ENCODE data around the gene SLC16A5. TPM values are rescaled to one million over a fixed set of nuclear protein-coding genes. Genes with fewer than 3 reads are reported as not detected.

Gene SLC16A5
- total RNA-seq, 2 experiments from 2014 or later, result not detected

GRCh38 chr17:75061618-75062017, 26.1 kb upstream of the SLC16A5 start:
- CTCF ChIA-PET (ENCODE audit: unreplicated experiment), result interaction anchor here (1.7 kb wide), 1 partner anchor 13 kb away, joined by 5 read pairs; no protein-coding TSS in a partner anchor
- Histone ChIP-seq H3K4me1 (ENCODE audit: insufficient read depth, low read length, poor library complexity, severe bottlenecking) (no peaks in the 10 kb centered on the region), H3K9me2 (ENCODE audit: insufficient read depth, low read length) (no peaks in the 10 kb centered on the region), H3K4me3 (ENCODE audit: low read depth, low read length, poor library complexity, severe bottlenecking) (no peak overlapping the region), H3K4me2 (ENCODE audit: low read length) (no peak overlapping the region), H3K27ac (ENCODE audit: low read depth, low read length, poor library complexity, severe bottlenecking) (no peak overlapping the region), H2AFZ (ENCODE audit: low read length) (no peak overlapping the region), H3K9me3 (ENCODE audit: low read length) (no peaks in the 10 kb centered on the region), H3K36me3 (ENCODE audit: insufficient read depth, low read length) (peaks cover 73% of the 10 kb centered on the region), H3K79me2 (ENCODE audit: insufficient read depth, low read depth, low read length) (no peaks in the 10 kb centered on the region), H4K20me1 (ENCODE audit: insufficient read depth, low read length) (no peaks in the 10 kb centered on the region)
- no peak for TF ChIP-seq EZH2phosphoT487 (IDR thresholded peaks at IDR 0.05; ENCODE audit: borderline replicate concordance, low read depth, low read length)
- TF ChIP-seq CTCF (conservative IDR thresholded peaks at IDR 0.05; ENCODE audit: low read length), result no peak
- DNase-seq (ENCODE audit: low spot score), result no peak
- POLR2A ChIA-PET, result interaction anchor here (1.0 kb wide), 2 partner anchors 12 to 49 kb away, joined by 3 to 6 read pairs; partner anchors contain the start of gene MRPL58
- intact Hi-C loops (cut with micrococcal nuclease; ENCODE audit: unreplicated experiment), result no loop called here
- no TSS peak for BruUV-seq (replicated peaks)

GRCh38 chr17:75063201-75063600, 24.6 kb upstream of the SLC16A5 start:
- H3K9me3 ChIP-seq (ENCODE audit: low read length), result no peaks in the 10 kb centered on the region
- H2AFZ ChIP-seq (ENCODE audit: low read length), result no peak overlapping the region
- no peak for DNase-seq (ENCODE audit: low spot score)
- H3K79me2 ChIP-seq (ENCODE audit: insufficient read depth, low read depth, low read length), result no peaks in the 10 kb centered on the region
- H3K4me3 ChIP-seq (ENCODE audit: low read depth, low read length, poor library complexity, severe bottlenecking), result no peak overlapping the region
- intact Hi-C loops (cut with micrococcal nuclease; ENCODE audit: unreplicated experiment), result no loop called here
- no peaks in the 10 kb centered on the region for H3K9me2 ChIP-seq (ENCODE audit: insufficient read depth, low read length)
- no peaks in the 10 kb centered on the region for H3K4me1 ChIP-seq (ENCODE audit: insufficient read depth, low read length, poor library complexity, severe bottlenecking)
- ChIA-PET CTCF (ENCODE audit: unreplicated experiment) (interaction anchor here (1.1 kb wide), 1 partner anchor 100 kb away, joined by 4 read pairs; no protein-coding TSS in a partner anchor), POLR2A (interaction anchor here (0.7 to 1.4 kb wide), 2 partner anchors 9 kb away, joined by 3 to 5 read pairs; no protein-coding TSS in a partner anchor)
- H3K4me2 ChIP-seq (ENCODE audit: low read length), result no peak overlapping the region
- H3K27ac ChIP-seq (ENCODE audit: low read depth, low read length, poor library complexity, severe bottlenecking), result no peak overlapping the region
- peaks cover 62% of the 10 kb centered on the region for H3K36me3 ChIP-seq (ENCODE audit: insufficient read depth, low read length)
- BruUV-seq (replicated peaks), result no TSS peak
- H4K20me1 ChIP-seq (ENCODE audit: insufficient read depth, low read length), result no peaks in the 10 kb centered on the region
- TF ChIP-seq EZH2phosphoT487 (IDR thresholded peaks at IDR 0.05; ENCODE audit: borderline replicate concordance, low read depth, low read length), result no peak
- TF ChIP-seq CTCF (conservative IDR thresholded peaks at IDR 0.05; ENCODE audit: low read length), result no peak

- Histone ChIP-seq H3K9me2 (ENCODE audit: insufficient read depth, low read length) (no peaks in the 10 kb centered on the region), H3K9me3 (ENCODE audit: low read length) (no peaks in the 10 kb centered on the region), H4K20me1 (ENCODE audit: insufficient read depth, low read length) (no peaks in the 10 kb centered on the region), H3K79me2 (ENCODE audit: insufficient read depth, low read depth, low read length) (no peaks in the 10 kb centered on the region), H2AFZ (ENCODE audit: low read length) (no peak overlapping the region), H3K27ac (ENCODE audit: low read depth, low read length, poor library complexity, severe bottlenecking) (no peak overlapping the region), H3K4me1 (ENCODE audit: insufficient read depth, low read length, poor library complexity, severe bottlenecking) (no peaks in the 10 kb centered on the region), H3K4me3 (ENCODE audit: low read depth, low read length, poor library complexity, severe bottlenecking) (no peak overlapping the region), H3K4me2 (ENCODE audit: low read length) (no peak overlapping the region), H3K36me3 (ENCODE audit: insufficient read depth, low read length) (peaks cover 62% of the 10 kb centered on the region)
- intact Hi-C loops (cut with micrococcal nuclease; ENCODE audit: unreplicated experiment), result no loop called here
- POLR2A ChIA-PET, result interaction anchor here (1.4 kb wide), 1 partner anchor 10 kb away, joined by 5 read pairs; no protein-coding TSS in a partner anchor
- no TSS peak for BruUV-seq (replicated peaks)
- no peak for TF ChIP-seq CTCF (conservative IDR thresholded peaks at IDR 0.05; ENCODE audit: low read length)
- TF ChIP-seq EZH2phosphoT487 (IDR thresholded peaks at IDR 0.05; ENCODE audit: borderline replicate concordance, low read depth, low read length), result no peak
- CTCF ChIA-PET (ENCODE audit: unreplicated experiment), result interaction anchor here (1.1 kb wide), 1 partner anchor 100 kb away, joined by 4 read pairs; no protein-coding TSS in a partner anchor
- no peak for DNase-seq (ENCODE audit: low spot score)
Measured at GRCh38 chr17:75063626-75064025, 24.1 kb upstream of the SLC16A5 start.

All from OCI-LY7 (cell line).